PC-9 (cell line): ENCODE measurements around the gene ARL3.

Experiments
- CTCF ChIP-seq: fragments of 200-600 bp; sonication (generic); conservative IDR thresholded peaks from 2 replicates; pipeline ENCODE4 v1.6.1; 2017; ENCODE audit warnings: mixed run types, antibody characterized with exemption, mild to moderate bottlenecking, moderate library complexity
- EZH2 ChIP-seq: fragments of 200-600 bp; sonication (generic); IDR thresholded peaks from 2 replicates; pipeline ENCODE4 v1.8.0; 2017; ENCODE audit warnings: antibody characterized with exemption, low read depth

- TF ChIP-seq CTCF: no peak
- TF ChIP-seq EZH2: no peak
Observed at GRCh38 chr10:102668326-102669107, 45.7 kb downstream of the ARL3 start.
